ENCODE data around the gene ATP6V0A1.

GRCh38 chr17:42517516-42517915 lies 58.8 kb downstream of the ATP6V0A1 start:
- TF ChIP-seq ARNT (IDR thresholded peaks at IDR 0.05) (no peak), NFRKB (IDR thresholded peaks at IDR 0.05) (no peak)

Measured in HEK293T (cell line).